Natural killer cell treated with Interleukin-12 subunit alpha and Interleukin-12 subunit beta and Interleukin-15 and Interleukin-18, amount 100 ng/mL, for 72 hours (primary cell): Measurements from ENCODE around the gene CRYAB. TPM values are rescaled to one million over a fixed set of nuclear protein-coding genes. Genes with fewer than 3 reads are reported as not detected.
"Not testable (repeated sequence)": the region's sequence is repeated elsewhere in the genome, so short reads cannot be mapped to it uniquely, and the experiment has no call there.

Source experiments
- ATAC-seq, 2 donors: fragments of 150-1000 bp; cut with Tn5 transposase in 1 of 2; sonication (Bioruptor Pico), chemical (Tn5 transposase) in 1 of 2; 2 replicates each; pipeline ENCODE4 v1.10.0; 2021
- DNase-seq: peaks from one replicate; pipeline ENCODE4 v3.0.0; 2022; ENCODE audit warnings: low spot score
- H3K27ac Mint-ChIP-seq, 2 donors: 1 replicate in 1 of 2; 2 replicates in 1 of 2; pipeline ENCODE4 v1.8.0; 2022; ENCODE audit warnings: mixed read lengths in 2 of 2, mild to moderate bottlenecking in 1 of 2, moderate library complexity in 1 of 2
- H3K27me3 Mint-ChIP-seq, 2 donors: 1 replicate in 1 of 2; 2 replicates in 1 of 2; pipeline ENCODE4 v1.8.0; 2022; ENCODE audit warnings: mixed read lengths in 2 of 2
- H3K36me3 Mint-ChIP-seq: one replicate; pipeline ENCODE4 v1.8.0; 2022; ENCODE audit warnings: mixed read lengths
- H3K4me1 Mint-ChIP-seq, 2 donors: 1 replicate in 1 of 2; 2 replicates in 1 of 2; pipeline ENCODE4 v1.8.0; 2022; ENCODE audit warnings: low read depth in 2 of 2, mixed read lengths in 2 of 2, mild to moderate bottlenecking in 1 of 2
- H3K4me3 Mint-ChIP-seq: one replicate; pipeline ENCODE4 v1.8.0; 2022; ENCODE audit warnings: mixed read lengths
- H3K9me3 Mint-ChIP-seq: 2 replicates; pipeline ENCODE4 v1.8.0; 2022; ENCODE audit warnings: mixed read lengths
- total RNA-seq, 2 donors: library from RNA; stranded (reverse); gene quantifications; one replicate each; pipeline ENCODE4 v1.2.3, GENCODE V29; 2022

CRYAB gene
- total RNA-seq, 2 donors from 2014 or later, result not detected

DNA sequence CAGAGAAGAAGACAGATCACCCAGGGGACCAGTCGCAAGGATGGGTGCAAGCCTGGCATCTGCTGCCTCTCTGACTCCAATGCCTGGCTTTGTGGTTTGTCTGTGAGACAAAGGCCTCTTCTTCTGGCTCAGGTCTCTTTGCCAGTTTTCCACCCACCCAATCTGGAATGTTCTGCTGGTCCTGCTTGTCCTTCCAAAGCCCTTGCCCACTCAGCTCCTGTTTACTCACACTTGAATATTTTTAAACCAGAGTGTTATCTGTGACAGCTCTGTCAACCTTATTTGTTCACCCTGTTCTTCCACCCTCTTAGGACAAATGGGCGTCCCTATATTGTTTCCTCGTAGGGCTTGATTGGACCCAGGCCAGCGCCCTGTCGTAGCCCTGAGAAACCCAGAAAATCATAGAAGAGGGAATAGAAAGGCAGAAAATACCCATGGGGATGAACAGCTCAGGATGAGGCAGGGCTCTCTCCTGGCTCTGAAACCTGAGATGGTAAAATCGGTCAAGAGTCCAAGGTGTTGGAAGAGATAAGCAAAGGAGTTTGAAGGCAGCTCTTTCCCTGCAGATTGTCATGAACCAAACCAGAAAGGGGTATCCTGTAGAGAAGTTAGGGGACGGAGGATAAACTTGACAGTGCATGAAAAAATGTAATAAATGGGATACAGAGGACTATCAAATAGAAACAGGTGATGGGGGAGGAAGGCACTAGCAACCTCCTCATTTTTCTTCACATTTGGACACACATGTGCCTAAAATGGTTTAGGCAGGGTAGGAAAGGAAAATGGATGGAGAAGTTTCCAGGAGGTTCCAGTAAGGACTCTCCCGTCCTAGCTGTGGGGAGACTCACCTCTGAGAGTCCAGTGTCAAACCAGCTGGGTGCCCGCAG, 651 bp downstream of the CRYAB start:
- DNase-seq, result no peak
- Mint-ChIP-seq H3K36me3 (no peaks in the 10 kb centered on the region), H3K27me3 (peaks cover 31 to 32% of the 10 kb centered on the region in 2 donors), H3K27ac (no peak overlapping the region), H3K4me3 (no peak overlapping the region), H3K9me3 (no peaks in the 10 kb centered on the region), H3K4me1 (no peaks in the 10 kb centered on the region)
- no peak for ATAC-seq

GRCh38 chr11:111909378-111909777, 2.2 kb downstream of the CRYAB start:
- H3K27ac Mint-ChIP-seq, result no peak overlapping the region
- no peaks in the 10 kb centered on the region for H3K9me3 Mint-ChIP-seq
- no peaks in the 10 kb centered on the region for H3K36me3 Mint-ChIP-seq
- DNase-seq, result no peak
- H3K27me3 Mint-ChIP-seq, result peaks cover 31 to 32% of the 10 kb centered on the region in 2 donors
- H3K4me1 Mint-ChIP-seq, result no peaks in the 10 kb centered on the region
- ATAC-seq, result no peak
- no peak overlapping the region for H3K4me3 Mint-ChIP-seq

- no peak overlapping the region for H3K27ac Mint-ChIP-seq
- H3K4me1 Mint-ChIP-seq, result no peaks in the 10 kb centered on the region
- no peaks in the 10 kb centered on the region for H3K9me3 Mint-ChIP-seq
- peaks cover 28 to 32% of the 10 kb centered on the region in 2 donors for H3K27me3 Mint-ChIP-seq
- ATAC-seq, result no peak
- no peak overlapping the region for H3K4me3 Mint-ChIP-seq
- H3K36me3 Mint-ChIP-seq, result no peaks in the 10 kb centered on the region
- DNase-seq, result no peak
These were observed 2.8 kb downstream of the CRYAB start for GRCh38 chr11:111908639-111909305.

- peaks cover 30 to 45% of the 10 kb centered on the region in 2 donors for H3K27me3 Mint-ChIP-seq
These were observed 4.9 kb downstream of the CRYAB start for GRCh38 chr11:111906680-111907079.

DNA sequence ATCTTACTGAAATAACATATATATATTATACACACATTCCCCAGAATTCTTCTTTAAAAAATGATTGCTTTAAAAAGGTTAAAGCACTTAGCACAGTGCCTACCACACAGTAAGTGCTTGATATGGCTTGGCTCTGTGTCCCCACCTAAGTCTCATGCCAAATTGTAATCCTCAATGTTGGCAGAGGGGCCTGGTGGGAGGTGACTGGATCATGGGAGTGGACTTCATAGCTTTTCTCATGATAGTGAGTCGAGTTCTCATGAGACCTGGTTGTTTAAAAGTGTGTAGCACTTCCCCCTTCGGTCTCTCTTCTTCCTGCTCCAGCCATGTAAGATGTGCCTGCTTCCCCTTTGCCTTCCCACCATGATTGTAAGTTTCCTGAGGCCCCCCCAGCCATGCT, 6.2 kb downstream of the CRYAB start:
- H3K9me3 Mint-ChIP-seq, result no peaks in the 10 kb centered on the region
- DNase-seq (no peak), ATAC-seq (no peak)
- no peaks in the 10 kb centered on the region for H3K4me1 Mint-ChIP-seq
- H3K27ac Mint-ChIP-seq, result no peak overlapping the region
- H3K36me3 Mint-ChIP-seq, result no peaks in the 10 kb centered on the region
- peaks cover 21 to 35% of the 10 kb centered on the region in 2 donors for H3K27me3 Mint-ChIP-seq
- no peak overlapping the region for H3K4me3 Mint-ChIP-seq

More at GRCh38 chr11:111906680-111907079, 4.9 kb downstream of the CRYAB start:
- Mint-ChIP-seq H3K36me3 (no peaks in the 10 kb centered on the region), H3K9me3 (no peaks in the 10 kb centered on the region), H3K27ac (no peak overlapping the region), H3K4me1 (no peaks in the 10 kb centered on the region), H3K4me3 (no peak overlapping the region)
- ATAC-seq (no peak), DNase-seq (no peak)

GRCh38 chr11:111886844-111887243, 24.7 kb downstream of the CRYAB start:
- no peak for ATAC-seq
- H3K4me1 Mint-ChIP-seq, result no peaks in the 10 kb centered on the region
- H3K27me3 Mint-ChIP-seq, result peaks cover 0 to 6% of the 10 kb centered on the region in 2 donors

GRCh38 chr11:111886032-111886431, 25.5 kb downstream of the CRYAB start:
- H3K36me3 Mint-ChIP-seq, result no peaks in the 10 kb centered on the region
- ATAC-seq, result no peak
- H3K27ac Mint-ChIP-seq, result no peak overlapping the region

More at GRCh38 chr11:111886844-111887243, 24.7 kb downstream of the CRYAB start:
- Mint-ChIP-seq H3K27ac (no peak overlapping the region), H3K4me3 (no peak overlapping the region), H3K9me3 (no peaks in the 10 kb centered on the region), H3K36me3 (no peaks in the 10 kb centered on the region)
- no peak for DNase-seq

GRCh38 chr11:111885053-111885452, 26.5 kb downstream of the CRYAB start:
- not testable (repeated sequence) for H3K4me3 Mint-ChIP-seq, H3K36me3 Mint-ChIP-seq, DNase-seq, H3K27me3 Mint-ChIP-seq, ATAC-seq, H3K27ac Mint-ChIP-seq, H3K9me3 Mint-ChIP-seq, H3K4me1 Mint-ChIP-seq

More at GRCh38 chr11:111886032-111886431, 25.5 kb downstream of the CRYAB start:
- Mint-ChIP-seq H3K4me1 (no peaks in the 10 kb centered on the region), H3K4me3 (no peak overlapping the region), H3K27me3 (peaks cover 0 to 6% of the 10 kb centered on the region in 2 donors), H3K9me3 (no peaks in the 10 kb centered on the region)
- no peak for DNase-seq

- no peak for ATAC-seq
- no peak for DNase-seq
- Mint-ChIP-seq H3K9me3 (peaks cover 3% of the 10 kb centered on the region), H3K4me1 (peaks cover 13 to 15% of the 10 kb centered on the region in 2 donors), H3K27ac (no peak overlapping the region), H3K27me3 (no peaks in the 10 kb centered on the region), H3K4me3 (no peak overlapping the region), H3K36me3 (peaks cover 5% of the 10 kb centered on the region)
These were observed 29.4 kb downstream of the CRYAB start for GRCh38 chr11:111882202-111882601.

- peaks cover 3% of the 10 kb centered on the region for H3K9me3 Mint-ChIP-seq
These were observed 32.0 kb downstream of the CRYAB start for GRCh38 chr11:111879637-111879960.

DNA sequence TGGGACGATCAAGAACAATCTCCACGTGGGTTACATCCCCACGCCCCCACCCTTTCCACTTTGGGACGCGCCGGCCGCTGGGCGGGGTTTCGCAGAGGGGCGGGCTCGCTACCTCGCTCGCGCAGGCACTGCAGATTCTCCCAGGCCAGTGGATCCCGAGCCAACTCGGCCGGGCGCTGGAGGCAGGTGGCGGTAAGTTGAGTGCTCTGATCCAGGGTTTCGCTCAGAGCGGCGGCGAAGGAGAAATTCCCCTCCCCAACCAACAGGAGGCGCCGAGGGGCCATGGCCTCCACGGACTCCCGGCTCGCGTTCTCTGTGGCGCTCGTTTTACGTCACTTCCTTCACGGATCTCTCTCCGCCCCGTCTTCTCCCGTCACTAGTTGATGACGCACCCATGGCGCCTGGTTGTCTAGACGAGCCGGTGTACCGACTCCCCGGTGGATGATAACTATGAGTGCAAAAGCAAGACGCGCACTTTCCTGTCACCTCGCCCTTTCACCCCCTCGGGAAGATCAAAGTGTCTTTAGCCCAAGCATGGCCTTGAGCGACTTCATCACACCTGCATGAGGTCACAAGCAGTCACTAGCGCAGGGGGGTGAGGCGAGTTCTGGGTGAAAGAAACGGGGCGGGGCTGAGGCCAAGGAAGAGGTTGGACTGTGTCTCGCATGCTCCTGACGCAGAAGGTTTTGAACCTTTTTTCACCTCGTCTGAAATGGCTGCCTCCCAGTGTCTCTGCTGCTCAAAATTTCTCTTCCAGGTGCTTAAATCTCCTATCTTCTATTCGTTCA, 32.5 kb downstream of the CRYAB start, which contains the start of the genes CFAP68 and FDXACB1:
TSS of gene CFAP68 (plus strand) at position 693 of the 788 bp plus-strand sequence. CDS start at position 713, 20 bp downstream.
TSS of gene FDXACB1 (minus strand) at position 317 of the 788 bp plus-strand sequence. CDS start at position 284, 33 bp downstream.
- Mint-ChIP-seq H3K27ac (peak within 1 kb of the TSS; percentile 95 to 96), H3K36me3 (peaks cover 5% of the 10 kb centered on the region), H3K27me3 (no peaks in the 10 kb centered on the region), H3K9me3 (peaks cover 3% of the 10 kb centered on the region), H3K4me3 (peak within 1 kb of the TSS; percentile 96), H3K4me1 (peaks cover 13 to 15% of the 10 kb centered on the region in 2 donors)
- peak; percentile 95 to 96 for ATAC-seq
- peak; percentile 96 for DNase-seq

More at GRCh38 chr11:111879637-111879960, 32.0 kb downstream of the CRYAB start:
- DNase-seq, result no peak
- H3K4me1 Mint-ChIP-seq, result peaks cover 13 to 15% of the 10 kb centered on the region in 2 donors
- H3K27ac Mint-ChIP-seq, result peak overlapping the region; percentile 95 to 96
- H3K27me3 Mint-ChIP-seq, result no peaks in the 10 kb centered on the region
- H3K4me3 Mint-ChIP-seq, result peak overlapping the region; percentile 96
- H3K36me3 Mint-ChIP-seq, result peaks cover 5% of the 10 kb centered on the region
- no peak for ATAC-seq

DNA sequence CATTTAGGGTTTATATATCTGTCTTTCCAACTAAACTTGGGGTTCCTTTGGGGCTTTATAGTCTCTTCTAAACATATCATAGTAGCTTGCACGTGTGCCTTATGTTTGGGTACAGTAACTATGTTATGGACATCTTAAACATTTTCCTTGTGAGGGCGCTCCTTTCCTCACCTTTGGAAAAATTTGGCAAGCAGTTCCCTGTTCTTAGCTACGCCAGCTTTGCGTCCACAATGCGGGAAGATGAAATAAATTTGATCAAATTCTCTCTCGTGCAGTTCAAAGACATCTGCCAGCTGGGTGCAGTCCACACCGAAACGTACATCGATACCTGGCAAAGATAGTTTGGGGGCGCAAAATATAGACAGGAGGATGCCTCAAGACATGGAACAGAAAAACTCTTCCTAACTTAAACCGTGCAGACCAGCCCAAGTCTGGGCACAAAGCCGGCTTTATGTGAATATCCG, 33.2 kb downstream of the CRYAB start:
- peaks cover 15% of the 10 kb centered on the region in 2 donors for H3K4me1 Mint-ChIP-seq
- H3K36me3 Mint-ChIP-seq, result peaks cover 5% of the 10 kb centered on the region
- H3K27me3 Mint-ChIP-seq, result no peaks in the 10 kb centered on the region
- peak overlapping the region; percentile 96 for H3K4me3 Mint-ChIP-seq
- H3K27ac Mint-ChIP-seq, result peak overlapping the region; percentile 95 to 96
- no peak for DNase-seq
- ATAC-seq, result no peak
- H3K9me3 Mint-ChIP-seq, result peaks cover 3% of the 10 kb centered on the region

GRCh38 chr11:111871693-111872161, 39.8 kb downstream of the CRYAB start:
- DNase-seq (no peak), ATAC-seq (no peak)
- H3K36me3 Mint-ChIP-seq, result peaks cover 5% of the 10 kb centered on the region
- peak overlapping the region; percentile 87 to 96 for H3K27ac Mint-ChIP-seq
- H3K27me3 Mint-ChIP-seq, result no peaks in the 10 kb centered on the region
- no peaks in the 10 kb centered on the region for H3K9me3 Mint-ChIP-seq
- peaks cover 25% of the 10 kb centered on the region in 2 donors for H3K4me1 Mint-ChIP-seq
- peak overlapping the region; percentile 97 for H3K4me3 Mint-ChIP-seq
